Activated CD4-positive, CD25-positive, alpha-beta regulatory T cell treated with anti-CD3 and anti-CD28 coated beads, Interleukin-2, amount 50 U/mL, for 24 hours (primary cell): ENCODE results near the gene NPM3.
"Not testable (repeated sequence)": the region's sequence is repeated elsewhere in the genome, so short reads cannot be mapped to it uniquely, and the experiment has no call there.

ENCODE experiments used
- ATAC-seq, 2 donors: fragments of 150-1000 bp; cut with Tn5 transposase; one replicate each; pipeline ENCODE4 v1.10.0; 2021; ENCODE audit warnings: mild to moderate bottlenecking in 1 of 2, moderate library complexity in 1 of 2

The NPM3 gene

GRCh38 chr10:101803511-101803910 is 20.3 kb upstream of the NPM3 start:
- ATAC-seq: no peak

- ATAC-seq: no peak
These were observed 14.3 kb upstream of the NPM3 start for GRCh38 chr10:101797403-101798059.

- ATAC-seq: no peak
These were observed 10.3 kb upstream of the NPM3 start for GRCh38 chr10:101793526-101793925.

GRCh38 chr10:101789686-101790085 is 6.4 kb upstream of the NPM3 start:
- no peak for ATAC-seq

GRCh38 chr10:101789231-101789630 is 6.0 kb upstream of the NPM3 start:
- not testable (repeated sequence) for ATAC-seq

GRCh38 chr10:101785801-101786200 is 2.6 kb upstream of the NPM3 start:
- no peak for ATAC-seq

GRCh38 chr10:101784558-101784957 is 1.3 kb upstream of the NPM3 start:
- ATAC-seq: no peak

- ATAC-seq: no peak
These were observed 481 bp upstream of the NPM3 start for GRCh38 chr10:101783736-101784118.

- ATAC-seq: no peak
These were observed 1.0 kb downstream of the NPM3 start for GRCh38 chr10:101781984-101782810.

GRCh38 chr10:101781655-101781983 is 1.6 kb downstream of the NPM3 start:
- no peak for ATAC-seq

- ATAC-seq: peak; percentile 50
These were observed 2.2 kb downstream of the NPM3 start for GRCh38 chr10:101780818-101781654.

- no peak for ATAC-seq
These were observed 2.9 kb downstream of the NPM3 start for GRCh38 chr10:101780187-101780817.

- peak; percentile 57 to 61 for ATAC-seq
These were observed 3.6 kb downstream of the NPM3 start for GRCh38 chr10:101779544-101780186.

- no peak for ATAC-seq
These were observed 4.3 kb downstream of the NPM3 start for GRCh38 chr10:101778781-101779543.

GRCh38 chr10:101778151-101778780 is 5.0 kb downstream of the NPM3 start:
- no peak for ATAC-seq

- ATAC-seq: no peak
These were observed 5.6 kb downstream of the NPM3 start for GRCh38 chr10:101777619-101778145.

GRCh38 chr10:101776161-101776817 is 7.0 kb downstream of the NPM3 start:
- no peak for ATAC-seq

- no peak for ATAC-seq
These were observed 7.7 kb downstream of the NPM3 start, which contains the start of gene FGF8 for GRCh38 chr10:101775273-101776160. TSS of gene FGF8 (minus strand) at chr10:101776114. CDS start at chr10:101775900, 214 bp downstream.
